ENCODE measurements around the gene ARL8A.
"Not testable (repeated sequence)": the region's sequence is repeated elsewhere in the genome, so short reads cannot be mapped to it uniquely, and the experiment has no call there.

The ARL8A gene

DNA sequence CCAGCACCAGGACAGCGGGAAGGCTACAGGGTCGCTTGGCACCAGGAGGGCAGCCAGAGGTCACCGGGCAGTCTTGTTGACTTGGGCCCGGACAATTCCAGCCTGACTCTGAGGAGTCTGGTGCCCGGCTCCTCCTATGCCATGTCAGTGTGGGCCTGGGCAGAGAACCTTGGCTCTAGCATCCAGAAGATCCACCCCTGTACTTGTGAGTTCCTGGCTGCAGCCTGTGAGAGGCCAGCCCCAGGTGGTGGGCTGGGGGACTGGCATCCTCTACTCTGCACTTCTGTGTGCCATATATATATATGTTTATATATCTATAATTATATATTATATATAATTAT, 27.4 kb upstream of the ARL8A start:
- H3K27ac ChIP-seq (ENCODE audit: insufficient read depth, low read length, poor library complexity, severe bottlenecking) = no peak overlapping the region
- H3K27me3 ChIP-seq (replicated peaks; ENCODE audit: control insufficient read depth, insufficient read depth, low read length, poor library complexity, severe bottlenecking) = no peaks in the 10 kb centered on the region
- no peaks in the 10 kb centered on the region for H3K9me3 ChIP-seq (ENCODE audit: control insufficient read depth, low read length)
- no peak for DNase-seq
- no peaks in the 10 kb centered on the region for H3K36me3 ChIP-seq (ENCODE audit: control insufficient read depth, insufficient read depth, low read length)
- H3K4me1 ChIP-seq (ENCODE audit: control insufficient read depth, insufficient read depth, low read length, poor library complexity, severe bottlenecking) = peaks cover 3% of the 10 kb centered on the region
- no peak overlapping the region for H3K4me3 ChIP-seq (ENCODE audit: insufficient read depth, low read depth, low read length, poor library complexity, severe bottlenecking)

DNA sequence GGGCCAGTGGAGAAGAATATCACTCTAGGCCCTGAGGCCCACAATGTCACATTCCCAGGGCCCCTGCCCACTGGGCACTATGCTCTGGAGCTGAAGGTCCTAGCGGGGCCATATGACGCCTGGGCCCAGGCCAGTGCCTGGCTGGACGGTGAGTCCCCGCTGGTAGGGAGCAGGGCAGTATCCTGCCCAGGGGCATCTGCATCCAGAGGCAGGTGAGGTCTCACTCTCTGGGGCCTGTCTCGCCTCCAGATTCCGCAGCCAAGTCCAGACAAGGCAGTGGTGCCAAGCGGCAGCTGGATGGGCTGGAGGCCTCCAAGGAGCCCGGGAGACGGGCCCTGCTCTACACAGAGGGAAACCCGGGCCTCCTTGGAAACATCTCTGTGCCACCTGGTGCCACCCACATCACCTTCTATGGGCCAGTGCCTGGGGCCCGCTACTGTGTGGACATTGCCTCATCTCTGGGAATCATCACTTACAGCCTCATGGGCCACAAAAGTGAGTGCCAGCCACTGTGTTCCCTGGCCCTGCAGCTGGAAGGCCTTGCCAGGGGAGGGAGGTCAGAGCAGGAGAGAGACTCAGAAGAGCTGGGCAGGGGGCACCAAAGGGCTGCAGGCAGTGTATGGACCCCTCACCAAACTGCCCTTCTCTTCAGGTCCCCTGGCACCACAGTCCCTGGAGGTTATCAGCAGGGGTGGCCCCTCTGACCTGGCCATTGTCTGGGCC, 26.9 kb upstream of the ARL8A start:
- Histone ChIP-seq H3K27me3 (replicated peaks; ENCODE audit: control insufficient read depth, insufficient read depth, low read length, poor library complexity, severe bottlenecking) (no peaks in the 10 kb centered on the region), H3K27ac (ENCODE audit: insufficient read depth, low read length, poor library complexity, severe bottlenecking) (no peak overlapping the region), H3K36me3 (ENCODE audit: control insufficient read depth, insufficient read depth, low read length) (no peaks in the 10 kb centered on the region), H3K9me3 (ENCODE audit: control insufficient read depth, low read length) (no peaks in the 10 kb centered on the region), H3K4me3 (ENCODE audit: insufficient read depth, low read depth, low read length, poor library complexity, severe bottlenecking) (no peak overlapping the region), H3K4me1 (ENCODE audit: control insufficient read depth, insufficient read depth, low read length, poor library complexity, severe bottlenecking) (peaks cover 3% of the 10 kb centered on the region)
- DNase-seq = no peak

DNA sequence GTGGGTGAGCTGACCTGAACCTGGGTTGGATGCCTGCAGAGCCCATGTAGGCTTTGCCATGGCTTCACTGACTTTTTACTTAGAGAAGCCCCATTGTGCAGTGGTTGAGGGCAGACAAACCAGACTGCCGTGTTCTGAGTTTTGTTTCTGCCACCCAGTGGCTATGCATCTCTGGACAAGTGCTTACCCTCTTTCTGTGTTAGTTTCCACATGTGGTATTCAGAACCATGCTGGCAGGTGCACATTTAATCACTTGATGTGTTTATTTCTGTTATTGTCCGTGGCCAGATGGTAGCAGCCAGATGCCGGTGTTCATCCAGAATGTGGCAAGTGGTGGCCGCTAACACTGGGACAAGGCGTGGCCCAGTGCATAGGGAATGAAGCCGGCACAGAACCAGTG, 26.2 kb upstream of the ARL8A start:
- peaks cover 8% of the 10 kb centered on the region for H3K4me1 ChIP-seq (ENCODE audit: control insufficient read depth, insufficient read depth, low read length, poor library complexity, severe bottlenecking)
- H3K27me3 ChIP-seq (replicated peaks; ENCODE audit: control insufficient read depth, insufficient read depth, low read length, poor library complexity, severe bottlenecking) = no peaks in the 10 kb centered on the region
- H3K27ac ChIP-seq (ENCODE audit: insufficient read depth, low read length, poor library complexity, severe bottlenecking) = no peak overlapping the region
- DNase-seq = no peak
- no peaks in the 10 kb centered on the region for H3K9me3 ChIP-seq (ENCODE audit: control insufficient read depth, low read length)
- no peaks in the 10 kb centered on the region for H3K36me3 ChIP-seq (ENCODE audit: control insufficient read depth, insufficient read depth, low read length)
- H3K4me3 ChIP-seq (ENCODE audit: insufficient read depth, low read depth, low read length, poor library complexity, severe bottlenecking) = no peak overlapping the region

- Histone ChIP-seq H3K27me3 (replicated peaks; ENCODE audit: control insufficient read depth, insufficient read depth, low read length, poor library complexity, severe bottlenecking) (no peaks in the 10 kb centered on the region), H3K27ac (ENCODE audit: insufficient read depth, low read length, poor library complexity, severe bottlenecking) (no peak overlapping the region), H3K4me3 (ENCODE audit: insufficient read depth, low read depth, low read length, poor library complexity, severe bottlenecking) (no peak overlapping the region), H3K4me1 (ENCODE audit: control insufficient read depth, insufficient read depth, low read length, poor library complexity, severe bottlenecking) (peaks cover 25% of the 10 kb centered on the region), H3K9me3 (ENCODE audit: control insufficient read depth, low read length) (no peaks in the 10 kb centered on the region), H3K36me3 (ENCODE audit: control insufficient read depth, insufficient read depth, low read length) (no peaks in the 10 kb centered on the region)
- no peak for DNase-seq
Measured at GRCh38 chr1:202168861-202169260, 24.3 kb upstream of the ARL8A start.

DNA sequence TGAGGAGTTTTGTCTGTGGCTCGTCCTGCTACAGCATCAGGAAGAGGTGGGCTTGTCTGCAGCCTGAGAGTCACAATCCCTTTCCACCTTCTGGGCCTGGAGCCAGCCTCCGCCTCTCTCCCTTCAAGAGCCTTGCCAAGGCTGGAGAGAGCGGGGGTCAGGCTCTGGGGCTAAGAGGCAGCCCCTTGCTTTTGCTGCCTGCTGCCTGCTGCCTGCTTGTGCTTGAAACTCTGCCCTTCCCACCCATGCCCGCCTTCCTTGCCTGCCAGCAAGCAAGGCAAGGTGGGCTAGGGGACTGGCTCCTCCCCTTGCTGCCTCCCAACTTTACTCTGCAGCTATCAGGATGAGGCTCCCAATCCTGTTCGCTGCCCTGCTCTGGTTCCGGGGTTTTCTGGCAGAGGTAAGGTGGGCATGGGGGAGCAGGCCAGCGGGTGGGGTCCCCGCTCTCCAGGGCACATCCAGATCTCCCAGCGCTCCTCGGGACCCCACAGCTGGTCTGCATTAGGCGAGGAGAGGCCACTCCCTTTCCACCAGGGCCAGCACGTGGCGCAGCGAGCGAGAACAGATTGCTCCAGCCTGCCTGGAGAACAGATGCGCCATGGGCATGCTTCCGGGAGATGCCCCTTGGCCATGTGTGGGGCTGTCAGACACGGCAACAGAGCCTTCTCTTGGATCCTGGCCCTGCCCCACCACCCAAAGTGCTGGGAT, 23.3 kb upstream of the ARL8A start:
- no peaks in the 10 kb centered on the region for H3K36me3 ChIP-seq (ENCODE audit: control insufficient read depth, insufficient read depth, low read length)
- no peak overlapping the region for H3K4me3 ChIP-seq (ENCODE audit: insufficient read depth, low read depth, low read length, poor library complexity, severe bottlenecking)
- H3K4me1 ChIP-seq (ENCODE audit: control insufficient read depth, insufficient read depth, low read length, poor library complexity, severe bottlenecking) = peaks cover 35% of the 10 kb centered on the region
- H3K27me3 ChIP-seq (replicated peaks; ENCODE audit: control insufficient read depth, insufficient read depth, low read length, poor library complexity, severe bottlenecking) = no peaks in the 10 kb centered on the region
- H3K9me3 ChIP-seq (ENCODE audit: control insufficient read depth, low read length) = no peaks in the 10 kb centered on the region
- no peak for DNase-seq
- no peak overlapping the region for H3K27ac ChIP-seq (ENCODE audit: insufficient read depth, low read length, poor library complexity, severe bottlenecking)

DNA sequence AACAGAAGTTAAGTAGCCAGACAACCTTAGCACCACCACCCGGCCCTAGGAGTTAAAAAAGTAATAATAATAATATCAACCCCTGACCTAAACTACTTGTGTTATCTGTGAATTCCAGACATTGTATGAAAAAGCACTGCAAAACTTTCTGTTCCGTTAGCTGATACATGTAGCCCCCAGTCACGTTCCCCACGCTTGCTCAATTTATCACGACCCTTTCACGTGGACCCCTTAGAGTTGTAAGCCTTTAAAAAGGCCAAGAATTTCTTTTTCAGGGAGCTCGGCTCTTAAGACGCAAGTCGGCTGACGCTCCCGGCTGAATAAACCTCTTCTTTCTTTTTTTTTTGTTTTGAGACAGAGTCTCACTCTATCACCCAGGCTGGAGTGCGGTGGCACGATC, 22.5 kb upstream of the ARL8A start:
- H3K27me3 ChIP-seq (replicated peaks; ENCODE audit: control insufficient read depth, insufficient read depth, low read length, poor library complexity, severe bottlenecking); H3K27ac ChIP-seq (ENCODE audit: insufficient read depth, low read length, poor library complexity, severe bottlenecking); H3K9me3 ChIP-seq (ENCODE audit: control insufficient read depth, low read length); DNase-seq; H3K36me3 ChIP-seq (ENCODE audit: control insufficient read depth, insufficient read depth, low read length); H3K4me3 ChIP-seq (ENCODE audit: insufficient read depth, low read depth, low read length, poor library complexity, severe bottlenecking): not testable (repeated sequence)
- H3K4me1 ChIP-seq (ENCODE audit: control insufficient read depth, insufficient read depth, low read length, poor library complexity, severe bottlenecking) = peaks cover 43% of the 10 kb centered on the region

DNA sequence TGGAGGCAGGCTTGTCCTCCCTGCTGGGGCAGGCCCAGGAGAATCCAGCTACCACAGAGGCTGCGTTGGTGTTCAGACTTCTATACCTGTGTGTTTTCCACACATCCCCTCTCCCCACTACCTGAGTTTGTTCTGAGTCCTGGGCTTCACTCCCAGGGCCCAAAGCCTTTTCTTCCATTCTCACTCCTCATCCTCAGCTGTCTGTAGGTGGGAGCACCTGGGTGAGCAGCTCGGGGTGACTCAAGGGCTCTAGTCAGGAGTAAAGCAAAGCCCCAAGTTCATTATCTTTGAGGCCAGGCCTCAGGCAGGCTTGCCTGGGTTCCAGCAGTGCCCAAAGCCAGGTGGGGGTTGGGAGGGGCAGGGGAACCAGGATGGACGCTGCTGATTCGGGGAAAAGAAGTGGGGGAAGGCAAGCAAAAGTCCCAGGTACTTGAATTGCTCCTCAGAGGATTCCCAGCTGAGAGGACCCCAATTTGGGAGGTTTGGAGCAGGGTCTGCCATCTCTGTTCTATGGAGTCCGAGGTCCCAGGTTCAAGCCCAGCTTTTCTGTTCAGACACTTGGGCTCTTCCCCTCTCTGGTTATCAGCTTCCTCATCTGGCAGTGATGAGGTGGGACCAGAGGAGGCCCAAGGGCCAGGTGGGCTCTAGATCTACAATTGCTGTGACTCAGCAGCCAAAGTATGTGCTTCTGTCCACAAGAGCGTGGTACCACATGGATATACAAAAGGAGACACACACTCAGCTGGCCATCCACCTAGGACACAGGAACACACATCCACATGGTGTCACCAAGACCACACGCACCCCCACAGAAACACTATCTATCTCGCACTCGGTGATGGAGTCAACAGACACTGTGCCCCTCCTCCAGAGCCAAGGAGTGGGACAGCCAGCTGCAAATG, 21.7 kb upstream of the ARL8A start:
- Histone ChIP-seq H3K4me3 (ENCODE audit: insufficient read depth, low read depth, low read length, poor library complexity, severe bottlenecking) (no peak overlapping the region), H3K4me1 (ENCODE audit: control insufficient read depth, insufficient read depth, low read length, poor library complexity, severe bottlenecking) (peaks cover 51% of the 10 kb centered on the region), H3K9me3 (ENCODE audit: control insufficient read depth, low read length) (no peaks in the 10 kb centered on the region), H3K36me3 (ENCODE audit: control insufficient read depth, insufficient read depth, low read length) (no peaks in the 10 kb centered on the region), H3K27ac (ENCODE audit: insufficient read depth, low read length, poor library complexity, severe bottlenecking) (peak overlapping the region; percentile 51), H3K27me3 (replicated peaks; ENCODE audit: control insufficient read depth, insufficient read depth, low read length, poor library complexity, severe bottlenecking) (no peaks in the 10 kb centered on the region)
- DNase-seq = no peak

GRCh38 chr1:202165267-202165941, 20.9 kb upstream of the ARL8A start:
- H3K4me3 ChIP-seq (ENCODE audit: insufficient read depth, low read depth, low read length, poor library complexity, severe bottlenecking) = peak overlapping the region; percentile 42
- DNase-seq = peak in 1 of 3 donors; percentile 30
- H3K27ac ChIP-seq (ENCODE audit: insufficient read depth, low read length, poor library complexity, severe bottlenecking) = peak overlapping the region; percentile 51
- no peaks in the 10 kb centered on the region for H3K9me3 ChIP-seq (ENCODE audit: control insufficient read depth, low read length)
- H3K4me1 ChIP-seq (ENCODE audit: control insufficient read depth, insufficient read depth, low read length, poor library complexity, severe bottlenecking) = peaks cover 56% of the 10 kb centered on the region
- no peaks in the 10 kb centered on the region for H3K27me3 ChIP-seq (replicated peaks; ENCODE audit: control insufficient read depth, insufficient read depth, low read length, poor library complexity, severe bottlenecking)
- H3K36me3 ChIP-seq (ENCODE audit: control insufficient read depth, insufficient read depth, low read length) = no peaks in the 10 kb centered on the region

- Histone ChIP-seq H3K27ac (ENCODE audit: insufficient read depth, low read length, poor library complexity, severe bottlenecking) (peak overlapping the region; percentile 51), H3K4me3 (ENCODE audit: insufficient read depth, low read depth, low read length, poor library complexity, severe bottlenecking) (peak overlapping the region; percentile 42), H3K27me3 (replicated peaks; ENCODE audit: control insufficient read depth, insufficient read depth, low read length, poor library complexity, severe bottlenecking) (no peaks in the 10 kb centered on the region), H3K4me1 (ENCODE audit: control insufficient read depth, insufficient read depth, low read length, poor library complexity, severe bottlenecking) (peaks cover 60% of the 10 kb centered on the region), H3K9me3 (ENCODE audit: control insufficient read depth, low read length) (no peaks in the 10 kb centered on the region), H3K36me3 (ENCODE audit: control insufficient read depth, insufficient read depth, low read length) (no peaks in the 10 kb centered on the region)
- DNase-seq = peak; percentile 75 to 80 (median 75)
Measured at GRCh38 chr1:202164271-202165037, 19.9 kb upstream of the ARL8A start.

Measured in effector memory CD4-positive, alpha-beta T cell (primary cell).